Measurements from ENCODE around the gene ERC1.
"Not testable (repeated sequence)": the region's sequence is repeated elsewhere in the genome, so short reads cannot be mapped to it uniquely, and the experiment has no call there.

ERC1 gene

GRCh38 chr12:988646-989045, 2.4 kb upstream of the ERC1 start:
- DNase-seq (ENCODE audit: low read depth) = no peak

GRCh38 chr12:989051-989450, 2.0 kb upstream of the ERC1 start:
- DNase-seq (ENCODE audit: low read depth) = no peak

GRCh38 chr12:989751-990660, 1.0 kb upstream of the ERC1 start:
- DNase-seq (ENCODE audit: low read depth) = peak; percentile 30

GRCh38 chr12:991350-992333, 619 bp downstream of the ERC1 start:
- DNase-seq (ENCODE audit: low read depth) = no peak

GRCh38 chr12:992647-993046, 1.6 kb downstream of the ERC1 start:
- no peak for DNase-seq (ENCODE audit: low read depth)

GRCh38 chr12:996881-997280, 5.9 kb downstream of the ERC1 start:
- no peak for DNase-seq (ENCODE audit: low read depth)

- DNase-seq (ENCODE audit: low read depth) = no peak
Measured at GRCh38 chr12:997505-997904, 6.5 kb downstream of the ERC1 start.

GRCh38 chr12:998020-998874, 7.2 kb downstream of the ERC1 start:
- no peak for DNase-seq (ENCODE audit: low read depth)

GRCh38 chr12:999736-1000135, 8.7 kb downstream of the ERC1 start:
- not testable (repeated sequence) for DNase-seq (ENCODE audit: low read depth)

GRCh38 chr12:1001507-1001906, 10.5 kb downstream of the ERC1 start:
- no peak for DNase-seq (ENCODE audit: low read depth)

- no peak for DNase-seq (ENCODE audit: low read depth)
Measured at GRCh38 chr12:1003600-1004271, 12.7 kb downstream of the ERC1 start.

GRCh38 chr12:1006255-1006654, 15.2 kb downstream of the ERC1 start:
- DNase-seq (ENCODE audit: low read depth) = no peak

GRCh38 chr12:1007276-1007675, 16.3 kb downstream of the ERC1 start:
- DNase-seq (ENCODE audit: low read depth) = no peak

- DNase-seq (ENCODE audit: low read depth) = no peak
Measured at GRCh38 chr12:1007994-1008393, 17.0 kb downstream of the ERC1 start.

GRCh38 chr12:1011091-1011490, 20.1 kb downstream of the ERC1 start:
- no peak for DNase-seq (ENCODE audit: low read depth)

- DNase-seq (ENCODE audit: low read depth) = no peak
Measured at GRCh38 chr12:1013618-1014489, 22.8 kb downstream of the ERC1 start.

- DNase-seq (ENCODE audit: low read depth) = no peak
Measured at GRCh38 chr12:1019283-1019682, 28.3 kb downstream of the ERC1 start.

GRCh38 chr12:1020389-1020788, 29.4 kb downstream of the ERC1 start:
- DNase-seq (ENCODE audit: low read depth) = no peak

GRCh38 chr12:1022032-1022970, 31.3 kb downstream of the ERC1 start:
- DNase-seq (ENCODE audit: low read depth) = no peak

Measured in stimulated activated CD8-positive, alpha-beta memory T cell treated with anti-CD3 and anti-CD28 coated beads, Interleukin-4, amount 100 ng/mL, for 24 hours (primary cell).